Measurements from ENCODE around the gene NPM1.

Gene NPM1

GRCh38 chr5:171429543-171429910, 41.9 kb downstream of the NPM1 start:
- FAIRE-seq, result no peak

GRCh38 chr5:171431251-171431777, 43.7 kb downstream of the NPM1 start:
- no peak for FAIRE-seq

- no peak for FAIRE-seq
Measured at GRCh38 chr5:171432076-171432475, 44.4 kb downstream of the NPM1 start.

GRCh38 chr5:171432583-171433351, 45.1 kb downstream of the NPM1 start:
- no peak for FAIRE-seq

GRCh38 chr5:171433352-171433698, 45.7 kb downstream of the NPM1 start:
- FAIRE-seq, result no peak

GRCh38 chr5:171433982-171434676, 46.5 kb downstream of the NPM1 start:
- FAIRE-seq, result no peak

GRCh38 chr5:171434874-171435273, 47.2 kb downstream of the NPM1 start:
- FAIRE-seq, result no peak

GRCh38 chr5:171435908-171436307, 48.3 kb downstream of the NPM1 start:
- FAIRE-seq, result no peak

GRCh38 chr5:171436804-171437285, 49.2 kb downstream of the NPM1 start:
- FAIRE-seq, result no peak

GRCh38 chr5:171437286-171437821, 49.7 kb downstream of the NPM1 start:
- FAIRE-seq, result no peak

- no peak for FAIRE-seq
Measured at GRCh38 chr5:171438738-171439137, 51.1 kb downstream of the NPM1 start.

GRCh38 chr5:171441246-171441791, 53.7 kb downstream of the NPM1 start:
- no peak for FAIRE-seq

GRCh38 chr5:171442287-171443042, 54.8 kb downstream of the NPM1 start:
- no peak for FAIRE-seq

- FAIRE-seq, result no peak
Measured at GRCh38 chr5:171444582-171444981, 56.9 kb downstream of the NPM1 start.

- no peak for FAIRE-seq
Measured at GRCh38 chr5:171445644-171446516, 58.2 kb downstream of the NPM1 start.

- no peak for FAIRE-seq
Measured at GRCh38 chr5:171447226-171447625, 59.6 kb downstream of the NPM1 start.

- FAIRE-seq, result no peak
Measured at GRCh38 chr5:171449426-171449825, 61.8 kb downstream of the NPM1 start.

GRCh38 chr5:171450423-171451331, 63.0 kb downstream of the NPM1 start:
- FAIRE-seq, result no peak

- FAIRE-seq, result no peak
Measured at GRCh38 chr5:171451421-171451820, 63.8 kb downstream of the NPM1 start.

- FAIRE-seq, result no peak
Measured at GRCh38 chr5:171453056-171453725, 65.5 kb downstream of the NPM1 start.
